DND-41 (cell line): ENCODE results near the gene HTRA3.

ENCODE experiments used
- CTCF ChIP-seq: IDR thresholded peaks from 2 replicates; pipeline ENCODE4 v1.5.1; 2012; ENCODE audit warnings: borderline replicate concordance, low read length, moderate library complexity, mild to moderate bottlenecking; ENCODE audit not compliant: poor library complexity, severe bottlenecking; ENCODE audit errors: extremely low read depth
- EZH2 ChIP-seq: IDR thresholded peaks from 3 replicates; pipeline ENCODE4 v1.6.1; 2012; ENCODE audit warnings: borderline replicate concordance, low read depth, mild to moderate bottlenecking, moderate library complexity, low read length, inconsistent platforms; ENCODE audit not compliant: severe bottlenecking

- TF ChIP-seq CTCF (no peak), EZH2 (no peak)
Observed at GRCh38 chr4:8314691-8315255, 45.2 kb downstream of the HTRA3 start.
